Measurements from ENCODE around the gene ORAI2. TPM values are rescaled to one million over a fixed set of nuclear protein-coding genes. Genes with fewer than 3 reads are reported as not detected.
"Not testable (repeated sequence)": the region's sequence is repeated elsewhere in the genome, so short reads cannot be mapped to it uniquely, and the experiment has no call there.

ORAI2 gene
- total RNA-seq, 1 donor from 2014 or later = 108 TPM

- not testable (repeated sequence) for DNase-seq (ENCODE audit: extremely low read depth, low read depth, low spot score)
These were observed 61.2 kb downstream of the ORAI2 start for GRCh38 chr7:102494473-102495149.

GRCh38 chr7:102496861-102497260 is 63.5 kb downstream of the ORAI2 start:
- not testable (repeated sequence) for DNase-seq (ENCODE audit: extremely low read depth, low read depth, low spot score)

GRCh38 chr7:102497308-102497707 is 63.9 kb downstream of the ORAI2 start:
- DNase-seq (ENCODE audit: extremely low read depth, low read depth, low spot score) = not testable (repeated sequence)

- not testable (repeated sequence) for DNase-seq (ENCODE audit: extremely low read depth, low read depth, low spot score)
These were observed 64.9 kb downstream of the ORAI2 start for GRCh38 chr7:102498321-102498720.

GRCh38 chr7:102503141-102503540 is 69.8 kb downstream of the ORAI2 start:
- DNase-seq (ENCODE audit: extremely low read depth, low read depth, low spot score) = not testable (repeated sequence)

- DNase-seq (ENCODE audit: extremely low read depth, low read depth, low spot score) = not testable (repeated sequence)
These were observed 72.2 kb downstream of the ORAI2 start for GRCh38 chr7:102505298-102506185.

Other genes starting within 250 kb of the ORAI2 start
- 5.5 and 11.9 TPM in 2 replicates for gene SH2B2, start 146.7 kb upstream of the ORAI2 start, total RNA-seq
- gene SPDYE6, start 77.1 kb upstream of the ORAI2 start, total RNA-seq = not detected in 2 replicates
- gene PRKRIP1, start 37.2 kb upstream of the ORAI2 start, total RNA-seq = 13.8 and 28.1 TPM in 2 replicates
- gene ALKBH4, start 31.3 kb downstream of the ORAI2 start, total RNA-seq = 12.5 and 12.8 TPM in 2 replicates
- 17.1 and 23.5 TPM in 2 replicates for gene LRWD1, start 31.4 kb downstream of the ORAI2 start, total RNA-seq
- 50.5 and 54.8 TPM in 2 replicates for gene POLR2J, start 45.3 kb downstream of the ORAI2 start, total RNA-seq
- gene RASA4B, start 84.2 kb downstream of the ORAI2 start, total RNA-seq = 12.1 and 14.4 TPM in 2 replicates
- 9.7 and 11.7 TPM in 2 replicates for gene UPK3BL2, start 110.1 kb downstream of the ORAI2 start, total RNA-seq
- gene SPDYE2, start 117.7 kb downstream of the ORAI2 start, total RNA-seq = not detected in 2 replicates
- gene POLR2J3, start 139.0 kb downstream of the ORAI2 start, total RNA-seq = 16.6 and 21.4 TPM in 2 replicates
- 22.0 and 30.1 TPM in 2 replicates for gene RASA4, start 183.2 kb downstream of the ORAI2 start, total RNA-seq
- 13.4 and 24.4 TPM in 2 replicates for gene UPK3BL1, start 209.2 kb downstream of the ORAI2 start, total RNA-seq
- gene SPDYE2B, start 216.7 kb downstream of the ORAI2 start, total RNA-seq = not detected in 2 replicates
- gene POLR2J2, start 238.1 kb downstream of the ORAI2 start, total RNA-seq = 1.8 and 6.1 TPM in 2 replicates

Data from glomerular endothelial cell (primary cell).